Heart left ventricle (tissue), 16 donors: Measurements from ENCODE around the gene PDGFRB. TPM values are rescaled to one million over a fixed set of nuclear protein-coding genes. Genes with fewer than 3 reads are reported as not detected.
A peak's percentile ranks its signal among the peaks of the same experiment; 100 is the strongest.

ENCODE experiments used
- ATAC-seq, 4 donors: fragments of 200-7000 bp; cut with Tn5 transposase; one replicate each; pipeline ENCODE4 v1.9.1; 2020 to 2022; ENCODE audit warnings: moderate library complexity in 4 of 4, mild to moderate bottlenecking in 3 of 4, moderate number of reproducible peaks in 1 of 4
- DNase-seq, 5 donors: peaks; one replicate each; pipeline ENCODE4 v3.0.0-alpha.2; 2020
- H3K27ac ChIP-seq, 12 donors: fragments of 200-600 bp; sonication (generic) in 4 of 12; one replicate each; pipeline versions ENCODE4 v1.5.0 to v1.8.0; 2016 to 2022; ENCODE audit warnings: mild to moderate bottlenecking in 2 of 12
- H3K27me3 ChIP-seq, 9 donors: fragments of 200-600 bp; sonication (generic) in 2 of 9; one replicate each; pipeline versions ENCODE4 v1.5.1 to v1.8.0; 2016 to 2022; ENCODE audit warnings: mild to moderate bottlenecking in 3 of 9
- H3K36me3 ChIP-seq, 9 donors: fragments of 200-600 bp; sonication (generic) in 2 of 9; one replicate each; pipeline versions ENCODE4 v1.5.0 to v1.8.0; 2018 to 2022; ENCODE audit warnings: mild to moderate bottlenecking in 2 of 9
- H3K4me1 ChIP-seq, 12 donors: fragments of 200-600 bp; sonication (generic) in 4 of 12; one replicate each; pipeline versions ENCODE4 v1.5.0 to v1.8.0; 2016 to 2022; ENCODE audit warnings: mild to moderate bottlenecking in 3 of 12
- H3K4me3 ChIP-seq, 12 donors: fragments of 200-600 bp; sonication (generic) in 4 of 12; one replicate each; pipeline versions ENCODE4 v1.5.0 to v1.8.0; 2017 to 2022; ENCODE audit warnings: mild to moderate bottlenecking in 9 of 12, moderate library complexity in 4 of 12
- H3K9me3 ChIP-seq, 12 donors: fragments of 200-600 bp; sonication (generic) in 4 of 12; one replicate each; pipeline versions ENCODE4 v1.5.0 to v1.8.0; 2016 to 2022; ENCODE audit warnings: mild to moderate bottlenecking in 1 of 12
- CTCF ChIP-seq, 12 donors: fragments of 200-600 bp; sonication (generic) in 4 of 12; IDR thresholded peaks; one replicate each; pipeline versions ENCODE4 v1.5.0 to v1.8.0; 2018 to 2022; ENCODE audit warnings: antibody characterized with exemption in 12 of 12, mild to moderate bottlenecking in 5 of 12
- POLR2A ChIP-seq, 2 donors: fragments of 450-650 bp; IDR thresholded peaks; one replicate each; pipeline ENCODE4 v1.6.1; 2017; ENCODE audit warnings: antibody characterized with exemption in 2 of 2, mild to moderate bottlenecking in 2 of 2, moderate library complexity in 2 of 2
- WGBS, 4 donors: extraction: QIAGEN DNeasy Blood & Tissue Kit in 2 of 4; methylation state at CpG; one replicate each; pipeline versions ENCODE4 v1.1.5 to v1.1.7; 2013 to 2018; 5-methylcytosine and 5-hydroxymethylcytosine counted together
- intact Hi-C, 10 donors: fragments of 100-400 bp; cut with DNase I; formaldehyde crosslinking; loops; one replicate each; pipeline versions ENCODE4 v1.11.1 to v1.14.2; 2022
- polyA plus RNA-seq, 2 donors: library from polyadenylated mRNA; stranded (reverse); fragments of 200-250 nt; gene quantifications; one replicate each; pipeline ENCODE4 v1.2.3, GENCODE V29; 2013
- total RNA-seq, 9 donors: library from RNA; depleted of rRNA in 2 of 9; stranded (reverse); fragments of >200 nt in 2 of 9; fragmentation: NEBNext Ultra II Directional in 3 of 9; extraction: Animal tissue kit (Norgen Biotek cat#: 25700) in 3 of 9; gene quantifications; one replicate each; pipeline versions ENCODE4 v1.1.0 to v1.2.4, GENCODE V29; 2016 to 2023
- donor health status: ischemic (EF 13 %, LVEDD 7.1; RV severe dilation, severe dysfunction).
- donor health status: healthy with polysubstance abuse.
- donor health status: DM: no; HTN: yes; CAD: no.
- donor health status: DM: no; HTN: no; CAD: no.
- donor health status: ischemic (EF 25% LVEDD 6.9; RV normal size, moderate dysfunction).
- donor health status: ischemic (EF 25% LVEDD 5.7; RV mildly dilated, moderate dysfunction).
- donor health status: healthy.
- donor health status: DM: yes; HTN: yes; CAD: no.
- donor health status: ischemic (EF 35%, LVEDD 5.7; RV mildly dilated, moderate dysfunction).
- donor health status: nonischemic (EF 11% LVEDD 7.7; RV severe dilation, severe dysfunction).
- donor health status: DM: yes; HTN: yes; CAD: no.
- donor health status: PGD.
- donor health status: ischemic (EF 29% LVEDD 5.4; RV normal size, mild dysfunction).
- donor health status: nonischemic (EF 23%, LVEDD 6.1; RV moderate dilation, normal function).

PDGFRB gene
- total and polyA plus RNA-seq, 11 donors: 27.6 to 112 (median 45.6) TPM

- Histone ChIP-seq H3K4me3 (peak overlapping the region in 2 of 12 donors; percentile 1 to 32), H3K27me3 (no peaks in the 10 kb centered on the region), H3K4me1 (peaks cover 2 to 98% (median 62%) of the 10 kb centered on the region in 12 donors), H3K36me3 (peaks cover 0 to 50% (median 4%) of the 10 kb centered on the region in 9 donors), H3K27ac (peak overlapping the region; percentile 69 to 96 (median 86)), H3K9me3 (no peaks in the 10 kb centered on the region)
- WGBS, 4 donors: 56 to 77% (median 68%) methylated on average over 5 of the region's 5 CpGs
- ATAC-seq (no peak), DNase-seq (no peak)
- intact Hi-C loops: loop anchor here in 4 of 10 donors (10.0 kb wide), 2 partner anchors 217 to 297 kb away; partner anchors contain the start of gene TCOF1 (in 1 of the 4)
- TF ChIP-seq POLR2A (IDR thresholded peaks at IDR 0.05): no peak
- no peak for TF ChIP-seq CTCF (IDR thresholded peaks at IDR 0.05)
Observed at GRCh38 chr5:150137997-150138396, 17.6 kb downstream of the PDGFRB start.

- ATAC-seq (peak in 2 of 4 donors; percentile 18 to 19), DNase-seq (no peak)
- Histone ChIP-seq H3K4me3 (no peak overlapping the region), H3K4me1 (peaks cover 2 to 98% (median 62%) of the 10 kb centered on the region in 12 donors), H3K36me3 (peaks cover 0 to 56% (median 4%) of the 10 kb centered on the region in 9 donors), H3K27ac (peak overlapping the region; percentile 69 to 96 (median 86)), H3K9me3 (no peaks in the 10 kb centered on the region), H3K27me3 (no peaks in the 10 kb centered on the region)
- intact Hi-C loops: loop anchor here in 4 of 10 donors (10.0 kb wide), 2 partner anchors 217 to 297 kb away; partner anchors contain the start of gene TCOF1 (in 1 of the 4)
- TF ChIP-seq CTCF (IDR thresholded peaks at IDR 0.05) (no peak), POLR2A (IDR thresholded peaks at IDR 0.05) (no peak)
- 32 to 57% (median 45%) methylated on average over 12 of the region's 12 CpGs for WGBS, 4 donors
Observed at GRCh38 chr5:150137168-150137957, 18.3 kb downstream of the PDGFRB start.

GRCh38 chr5:150136305-150137167, 19.1 kb downstream of the PDGFRB start:
- intact Hi-C loops: loop anchor here in 4 of 10 donors (10.0 kb wide), 2 partner anchors 218 to 298 kb away; partner anchors contain the start of gene TCOF1 (in 1 of the 4)
- ATAC-seq: no peak
- Histone ChIP-seq H3K36me3 (peaks cover 0 to 58% (median 4%) of the 10 kb centered on the region in 9 donors), H3K4me3 (no peak overlapping the region), H3K9me3 (no peaks in the 10 kb centered on the region), H3K4me1 (peaks cover 2 to 98% (median 56%) of the 10 kb centered on the region in 12 donors), H3K27me3 (no peaks in the 10 kb centered on the region), H3K27ac (peak overlapping the region; percentile 14 to 96 (median 82))
- 81 to 89% (median 87%) methylated on average over 14 to 16 of the region's 16 CpGs for WGBS, 4 donors
- DNase-seq: no peak
- TF ChIP-seq CTCF (IDR thresholded peaks at IDR 0.05) (no peak), POLR2A (IDR thresholded peaks at IDR 0.05) (no peak)
